ENCODE measurements around the gene HNRNPUL2. TPM values are rescaled to one million over a fixed set of nuclear protein-coding genes. Genes with fewer than 3 reads are reported as not detected.

HNRNPUL2 gene
- total RNA-seq, 2 donors from 2014 or later, result 48.1 to 49.8 TPM

- H3K4me3 Mint-ChIP-seq, result peak overlapping the region; percentile 98
- H3K9me3 Mint-ChIP-seq, result no peaks in the 10 kb centered on the region
- H3K27me3 Mint-ChIP-seq (ENCODE audit: insufficient read depth), result no peaks in the 10 kb centered on the region
- peak overlapping the region; percentile 61 for H3K27ac ChIP-seq (ENCODE audit: low read depth, low read length)
- 4 to 5% methylated on average over 25 to 39 of the region's 39 CpGs for WGBS, 2 experiments (ENCODE audit: insufficient coverage in 1 of 2, insufficient read length in 1 of 2)
- H3K27ac Mint-ChIP-seq, result peak overlapping the region; percentile 97
- no peaks in the 10 kb centered on the region for H3K4me1 ChIP-seq (ENCODE audit: control insufficient read depth, insufficient read depth, low read length)
- no peaks in the 10 kb centered on the region for H3K27me3 ChIP-seq (ENCODE audit: control insufficient read depth, insufficient read depth, low read length, poor library complexity, severe bottlenecking)
- H3K4me1 Mint-ChIP-seq, result peaks cover 20% of the 10 kb centered on the region
- no peak for TF ChIP-seq CTCF (conservative IDR thresholded peaks at IDR 0.05)
- peak overlapping the region; percentile 91 for H3K9ac ChIP-seq (ENCODE audit: extremely low read depth, low read length, poor library complexity, severe bottlenecking)
- H3K4me3 ChIP-seq (ENCODE audit: low read length), result peak overlapping the region; percentile 91
- no peaks in the 10 kb centered on the region for H3K9me3 ChIP-seq (ENCODE audit: control insufficient read depth, low read length)
- peaks cover 25% of the 10 kb centered on the region for H3K36me3 ChIP-seq (ENCODE audit: control insufficient read depth, insufficient read depth, low read length)
- DNase-seq, result peak; percentile 60
- peaks cover 31% of the 10 kb centered on the region for H3K36me3 Mint-ChIP-seq (ENCODE audit: low read depth)
These were observed 61.5 kb downstream of the HNRNPUL2 start for GRCh38 chr11:62665599-62666258.

- Mint-ChIP-seq H3K27ac (peak within 1 kb of the TSS; percentile 97), H3K4me3 (peak within 1 kb of the TSS; percentile 98), H3K4me1 (peaks cover 19% of the 10 kb centered on the region), H3K36me3 (ENCODE audit: low read depth) (peaks cover 34% of the 10 kb centered on the region), H3K27me3 (ENCODE audit: insufficient read depth) (no peaks in the 10 kb centered on the region), H3K9me3 (no peaks in the 10 kb centered on the region)
- DNase-seq, result peak; percentile 98
- WGBS, 2 experiments (ENCODE audit: insufficient coverage in 1 of 2, insufficient read length in 1 of 2), result 0 to 1% methylated on average over 23 to 47 of the region's 47 CpGs
- TF ChIP-seq CTCF (conservative IDR thresholded peaks at IDR 0.05), result no peak
- peak within 1 kb of the TSS; percentile 91 for H3K4me3 ChIP-seq (ENCODE audit: low read length)
- H3K36me3 ChIP-seq (ENCODE audit: control insufficient read depth, insufficient read depth, low read length), result peaks cover 25% of the 10 kb centered on the region
- H3K27me3 ChIP-seq (ENCODE audit: control insufficient read depth, insufficient read depth, low read length, poor library complexity, severe bottlenecking), result no peaks in the 10 kb centered on the region
- no peaks in the 10 kb centered on the region for H3K4me1 ChIP-seq (ENCODE audit: control insufficient read depth, insufficient read depth, low read length)
- peak within 1 kb of the TSS; percentile 87 for H3K27ac ChIP-seq (ENCODE audit: low read depth, low read length)
- H3K9ac ChIP-seq (ENCODE audit: extremely low read depth, low read length, poor library complexity, severe bottlenecking), result peak within 1 kb of the TSS; percentile 91
- no peaks in the 10 kb centered on the region for H3K9me3 ChIP-seq (ENCODE audit: control insufficient read depth, low read length)
These were observed 62.1 kb downstream of the HNRNPUL2 start, which contains the start of the genes C11orf98 and CSKMT for GRCh38 chr11:62665075-62665598. TSS of gene C11orf98 (minus strand) at chr11:62665210. CDS start at chr11:62665169, 41 bp downstream. TSS of gene CSKMT (plus strand) at chr11:62665312. CDS start at chr11:62665880, 568 bp downstream.

- H3K4me1 ChIP-seq (ENCODE audit: control insufficient read depth, insufficient read depth, low read length), result no peaks in the 10 kb centered on the region
- no peaks in the 10 kb centered on the region for H3K27me3 ChIP-seq (ENCODE audit: control insufficient read depth, insufficient read depth, low read length, poor library complexity, severe bottlenecking)
- Mint-ChIP-seq H3K4me1 (peaks cover 15% of the 10 kb centered on the region), H3K27me3 (ENCODE audit: insufficient read depth) (no peaks in the 10 kb centered on the region), H3K4me3 (peak overlapping the region; percentile 98), H3K9me3 (no peaks in the 10 kb centered on the region), H3K27ac (peak overlapping the region; percentile 97), H3K36me3 (ENCODE audit: low read depth) (peaks cover 34% of the 10 kb centered on the region)
- peak overlapping the region; percentile 91 for H3K4me3 ChIP-seq (ENCODE audit: low read length)
- H3K36me3 ChIP-seq (ENCODE audit: control insufficient read depth, insufficient read depth, low read length), result peaks cover 25% of the 10 kb centered on the region
- TF ChIP-seq CTCF (conservative IDR thresholded peaks at IDR 0.05), result no peak
- no peaks in the 10 kb centered on the region for H3K9me3 ChIP-seq (ENCODE audit: control insufficient read depth, low read length)
- 2% methylated on average over 28 to 36 of the region's 36 CpGs for WGBS, 2 experiments (ENCODE audit: insufficient coverage in 1 of 2, insufficient read length in 1 of 2)
- peak overlapping the region; percentile 91 for H3K9ac ChIP-seq (ENCODE audit: extremely low read depth, low read length, poor library complexity, severe bottlenecking)
- DNase-seq, result peak; percentile 88
- peak overlapping the region; percentile 87 for H3K27ac ChIP-seq (ENCODE audit: low read depth, low read length)
These were observed 62.7 kb downstream of the HNRNPUL2 start for GRCh38 chr11:62664405-62665074.

Other genes starting within 250 kb of the HNRNPUL2 start
- 100 to 1,000 TPM; 109 to 165 TPM for gene AHNAK, start 180.7 kb downstream of the HNRNPUL2 start, total RNA-seq
- gene EEF1G, start 153.6 kb downstream of the HNRNPUL2 start, total RNA-seq, result 1,000 to 10,000 TPM; 1,705 to 1,818 TPM
- 10 to 100 TPM; 16.0 to 33.5 TPM for gene TUT1, start 135.9 kb downstream of the HNRNPUL2 start, total RNA-seq
- 100 to 1,000 TPM; 131 to 155 TPM for gene MTA2, start 125.6 kb downstream of the HNRNPUL2 start, total RNA-seq
- 10 to 100 TPM; 51.5 to 57.7 TPM for gene EML3, start 114.7 kb downstream of the HNRNPUL2 start, total RNA-seq
- gene ROM1, start 114.2 kb downstream of the HNRNPUL2 start, total RNA-seq, result 1 to 10 TPM in 1 of 2 donors, under 1 TPM in 1; 0.71 to 1.3 TPM
- gene B3GAT3, start 105.5 kb downstream of the HNRNPUL2 start, total RNA-seq, result 10 to 100 TPM; 38.6 to 53.9 TPM
- gene GANAB, start 80.8 kb downstream of the HNRNPUL2 start, total RNA-seq, result 100 to 1,000 TPM; 377 to 402 TPM
- 10 to 100 TPM; 19.0 to 21.6 TPM for gene INTS5, start 74.2 kb downstream of the HNRNPUL2 start, total RNA-seq
- 100 to 1,000 TPM; 125 to 140 TPM for gene C11orf98, start 62.2 kb downstream of the HNRNPUL2 start, total RNA-seq
- gene CSKMT, start 62.1 kb downstream of the HNRNPUL2 start, total RNA-seq, result 10 to 100 TPM; 29.9 to 39.4 TPM
- gene UQCC3, start 55.8 kb downstream of the HNRNPUL2 start, total RNA-seq, result 10 to 100 TPM in 1 of 2 donors, 1 to 10 TPM in 1; 9.2 to 11.1 TPM
- 10 to 100 TPM in 1 of 2 donors, 1 to 10 TPM in 1; 7.5 to 14.1 TPM for gene LBHD1, start 55.2 kb downstream of the HNRNPUL2 start, total RNA-seq
- 10 to 100 TPM; 89.3 to 96.6 TPM for gene UBXN1, start 48.4 kb downstream of the HNRNPUL2 start, total RNA-seq
- under 1 TPM; 0.55 to 0.99 TPM for gene LRRN4CL, start 37.9 kb downstream of the HNRNPUL2 start, total RNA-seq
- gene BSCL2, start 20.0 kb downstream of the HNRNPUL2 start, total RNA-seq, result 10 to 100 TPM; 68.6 to 77.2 TPM
- 1 to 10 TPM in 1 of 2 donors, under 1 TPM in 1; 0.40 to 1.7 TPM for gene GNG3, start 19.8 kb downstream of the HNRNPUL2 start, total RNA-seq
- 10 to 100 TPM; 40.0 to 55.4 TPM for gene TTC9C, start 1.0 kb upstream of the HNRNPUL2 start, total RNA-seq
- 10 to 100 TPM; 16.9 to 33.8 TPM for gene ZBTB3, start 26.7 kb upstream of the HNRNPUL2 start, total RNA-seq
- gene POLR2G, start 34.1 kb upstream of the HNRNPUL2 start, total RNA-seq, result 100 to 1,000 TPM; 107 to 137 TPM
- 10 to 100 TPM; 37.4 to 41.7 TPM for gene TAF6L, start 43.9 kb upstream of the HNRNPUL2 start, total RNA-seq
- 10 to 100 TPM; 31.0 TPM for gene TMEM179B, start 59.9 kb upstream of the HNRNPUL2 start, total RNA-seq
- gene TMEM223, start 64.5 kb upstream of the HNRNPUL2 start, total RNA-seq, result 10 to 100 TPM; 18.4 to 21.0 TPM
- 10 to 100 TPM; 45.8 to 61.4 TPM for gene NXF1, start 78.0 kb upstream of the HNRNPUL2 start, total RNA-seq
- gene STX5, start 104.6 kb upstream of the HNRNPUL2 start, total RNA-seq, result 10 to 100 TPM; 36.9 to 37.3 TPM
- gene TEX54, start 105.4 kb upstream of the HNRNPUL2 start, total RNA-seq, result not detected
- gene WDR74, start 112.1 kb upstream of the HNRNPUL2 start, total RNA-seq, result 10 to 100 TPM; 44.6 to 48.1 TPM
- 100 to 1,000 TPM; 438 to 488 TPM for gene SLC3A2, start 153.4 kb upstream of the HNRNPUL2 start, total RNA-seq
- not detected for gene CHRM1, start 193.9 kb upstream of the HNRNPUL2 start, total RNA-seq